HG03280 (cell line): Measurements from ENCODE around the gene ZCWPW1.
"Not testable (repeated sequence)": the region's sequence is repeated elsewhere in the genome, so short reads cannot be mapped to it uniquely, and the experiment has no call there.

Experiments
- ATAC-seq: cut with Tn5 transposase; IDR thresholded peaks from one replicate; pipeline ENCODE4 v1.9.1; 2021; ENCODE audit warnings: mild to moderate bottlenecking, moderate library complexity; ENCODE audit not compliant: unreplicated experiment

ZCWPW1 gene

GRCh38 chr7:100407285-100408180 is 21.0 kb downstream of the ZCWPW1 start:
- no peak for ATAC-seq

DNA sequence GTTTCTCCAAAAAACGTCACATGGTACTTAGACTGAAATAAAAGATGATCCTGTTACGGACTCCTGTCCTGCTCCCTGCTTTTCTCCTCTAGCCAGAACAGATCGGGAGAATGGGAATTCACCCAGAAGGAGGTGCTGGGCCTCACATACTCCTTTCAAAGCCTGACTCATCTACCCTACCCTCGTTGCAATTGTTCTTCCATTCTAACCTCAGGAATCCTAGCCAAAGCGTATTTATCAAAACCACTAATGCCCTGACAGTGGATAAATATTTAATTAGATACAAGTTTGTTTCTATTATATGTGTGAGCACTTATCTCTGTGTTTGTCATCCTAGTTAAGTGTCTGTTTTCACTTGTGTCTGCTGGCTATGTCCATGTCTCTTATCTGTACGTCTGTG is 21.7 kb downstream of the ZCWPW1 start:
- no peak for ATAC-seq

DNA sequence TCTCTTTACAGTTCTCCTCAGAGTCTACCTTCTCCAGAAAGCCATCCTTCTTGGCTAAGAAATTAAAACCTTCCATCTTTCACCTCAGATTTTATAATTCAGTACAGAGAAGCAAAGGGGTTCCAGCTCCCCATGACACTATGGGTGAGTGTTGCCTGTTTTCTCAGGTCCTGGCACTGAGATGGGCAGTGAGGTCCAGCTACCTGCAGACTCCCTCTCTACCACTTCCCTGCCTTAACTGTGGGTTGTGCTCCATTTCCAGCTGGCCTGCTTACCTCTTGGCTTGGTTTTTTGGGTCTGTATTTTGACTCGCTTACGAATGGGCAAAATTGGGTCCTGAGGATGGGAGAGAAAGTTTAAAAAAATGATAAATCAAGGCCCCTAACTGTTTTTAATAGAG is 26.3 kb downstream of the ZCWPW1 start:
- ATAC-seq, result no peak

- ATAC-seq, result no peak
These were observed 26.7 kb downstream of the ZCWPW1 start for GRCh38 chr7:100401811-100402210.

GRCh38 chr7:100400656-100401055 is 27.8 kb downstream of the ZCWPW1 start:
- ATAC-seq, result no peak

- no peak for ATAC-seq
These were observed 28.5 kb downstream of the ZCWPW1 start for GRCh38 chr7:100400041-100400440.

DNA sequence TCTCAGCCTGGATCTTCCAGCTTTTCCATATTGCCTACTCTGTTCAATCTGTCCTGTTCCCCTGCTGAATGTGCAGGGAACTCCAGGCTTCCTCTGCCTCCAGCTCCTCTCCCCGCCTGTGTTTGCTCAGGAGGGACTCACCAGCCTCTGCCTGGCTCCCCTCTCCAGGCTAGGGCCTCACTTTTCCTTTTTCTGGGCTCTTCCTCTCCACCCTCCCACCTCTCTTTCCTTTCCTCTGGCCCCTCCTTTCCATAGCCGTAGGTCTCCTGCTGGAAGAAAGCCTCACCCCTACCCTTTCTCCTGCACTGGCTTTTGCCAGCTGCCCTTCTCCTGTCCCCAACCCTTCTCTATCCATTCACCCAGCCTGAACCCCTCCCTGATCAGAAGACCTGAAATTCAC is 30.3 kb downstream of the ZCWPW1 start:
- ATAC-seq, result no peak

GRCh38 chr7:100397315-100398081 is 31.0 kb downstream of the ZCWPW1 start:
- no peak for ATAC-seq

DNA sequence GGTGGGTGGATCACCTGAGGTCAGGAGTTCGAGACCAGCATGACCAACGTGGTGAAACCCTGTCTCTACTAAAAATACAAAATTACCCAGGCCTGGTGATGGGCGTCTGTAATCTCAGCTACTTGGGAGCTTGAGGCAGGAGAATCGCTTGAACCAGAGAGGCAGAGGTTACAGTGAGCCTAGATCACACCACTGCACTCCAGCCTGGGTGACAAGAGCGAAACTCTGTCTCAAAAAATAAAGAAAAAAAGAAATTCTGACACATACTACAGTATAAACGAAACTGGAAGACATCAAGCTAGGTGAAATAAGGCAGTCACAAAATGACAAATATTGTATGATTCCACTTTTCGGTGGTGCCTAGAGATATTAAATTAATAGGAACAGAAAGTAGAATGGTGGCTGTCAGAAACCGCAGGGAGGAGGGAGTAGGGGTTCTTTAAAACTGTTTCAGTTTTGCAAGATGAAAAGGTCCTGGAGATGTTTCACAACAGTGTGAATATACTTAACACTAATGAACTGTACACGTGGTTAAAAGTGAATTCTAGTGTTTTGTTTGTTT is 32.0 kb downstream of the ZCWPW1 start:
- peak; percentile 80 for ATAC-seq

- ATAC-seq, result no peak
These were observed 34.4 kb downstream of the ZCWPW1 start for GRCh38 chr7:100394077-100394476.

- ATAC-seq, result no peak
These were observed 35.1 kb downstream of the ZCWPW1 start for GRCh38 chr7:100393233-100393905.

- no peak for ATAC-seq
These were observed 38.1 kb downstream of the ZCWPW1 start for GRCh38 chr7:100390286-100391009.

GRCh38 chr7:100389437-100390088 is 38.9 kb downstream of the ZCWPW1 start:
- ATAC-seq, result no peak

DNA sequence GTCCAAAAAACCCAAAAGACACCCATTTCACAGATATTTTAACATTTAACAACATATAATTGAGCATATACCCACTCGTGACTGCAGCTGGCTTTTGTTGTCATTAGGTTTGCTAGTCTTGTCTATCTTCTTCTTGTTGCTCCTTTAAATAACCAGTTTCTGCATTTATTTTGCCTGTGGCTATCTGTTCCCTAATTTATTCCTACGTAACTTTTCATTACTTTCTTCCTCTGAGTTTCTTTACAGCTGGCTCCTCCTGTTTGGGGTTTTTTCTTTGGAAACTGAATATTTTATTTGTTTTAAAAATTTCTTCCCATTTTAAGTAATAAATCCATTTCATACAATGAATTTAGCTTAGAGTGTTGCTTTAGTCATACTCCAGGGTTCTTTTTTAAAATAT is 40.8 kb downstream of the ZCWPW1 start:
- ATAC-seq, result no peak

GRCh38 chr7:100386940-100387339 is 41.6 kb downstream of the ZCWPW1 start:
- ATAC-seq, result no peak

GRCh38 chr7:100384628-100385294 is 43.7 kb downstream of the ZCWPW1 start:
- no peak for ATAC-seq

GRCh38 chr7:100382234-100382853 is 46.2 kb downstream of the ZCWPW1 start:
- not testable (repeated sequence) for ATAC-seq

- ATAC-seq, result not testable (repeated sequence)
These were observed 46.8 kb downstream of the ZCWPW1 start for GRCh38 chr7:100381531-100382233.
